CD4-positive, alpha-beta T cell treated with Interleukin-15 for 4 hours (primary cell): ENCODE measurements around the gene CABLES2.

Experiments
- DNase-seq: peaks from one replicate; pipeline ENCODE4 v3.0.0-alpha.2; 2020; ENCODE audit warnings: low spot score

CABLES2 gene

GRCh38 chr20:62359491-62360121 is 47.5 kb downstream of the CABLES2 start:
- DNase-seq = no peak

- no peak for DNase-seq
These were observed 48.0 kb downstream of the CABLES2 start for GRCh38 chr20:62359043-62359490.

DNA sequence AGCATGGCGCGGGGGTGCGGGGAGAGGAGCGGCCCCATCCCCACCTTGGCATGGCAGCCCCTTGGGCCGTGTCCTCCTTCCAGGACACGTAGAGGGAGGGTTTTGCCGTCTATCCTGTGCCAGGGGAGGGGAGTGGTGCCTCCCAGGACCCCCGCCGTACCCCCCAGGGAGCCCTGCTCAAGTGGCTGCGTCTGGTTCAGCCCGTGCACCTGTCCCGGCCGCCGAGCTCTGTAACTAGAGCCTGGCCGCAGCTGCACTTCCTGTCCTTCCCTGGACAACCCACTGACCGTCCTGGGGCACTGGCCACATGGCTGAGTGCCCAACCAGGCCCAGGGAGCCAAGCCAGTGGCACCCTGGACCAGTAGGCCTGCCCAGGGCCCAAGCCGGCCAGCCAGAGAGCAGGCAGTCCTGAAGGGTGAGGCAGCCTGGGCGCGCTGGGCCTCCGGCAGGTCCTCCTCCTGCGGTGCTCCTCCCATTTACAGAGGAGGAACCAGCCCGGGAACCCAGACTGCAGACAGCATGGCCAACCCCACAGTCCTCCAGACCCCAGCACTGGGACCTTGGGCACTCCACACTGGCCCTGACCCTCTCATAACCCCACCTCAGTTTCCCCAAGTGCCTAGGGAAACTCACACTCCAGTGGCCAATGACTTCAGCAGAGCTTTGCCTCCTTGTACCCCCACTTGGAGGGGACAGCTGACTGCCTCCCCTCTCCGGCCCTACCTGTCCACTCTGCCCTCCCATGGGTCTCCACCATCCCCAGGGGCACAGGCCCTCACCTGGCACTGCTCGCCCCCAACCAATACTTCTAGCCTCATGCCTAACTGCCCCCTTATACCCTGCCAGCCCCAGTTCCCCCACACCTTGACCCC is 48.7 kb downstream of the CABLES2 start:
- no peak for DNase-seq

DNA sequence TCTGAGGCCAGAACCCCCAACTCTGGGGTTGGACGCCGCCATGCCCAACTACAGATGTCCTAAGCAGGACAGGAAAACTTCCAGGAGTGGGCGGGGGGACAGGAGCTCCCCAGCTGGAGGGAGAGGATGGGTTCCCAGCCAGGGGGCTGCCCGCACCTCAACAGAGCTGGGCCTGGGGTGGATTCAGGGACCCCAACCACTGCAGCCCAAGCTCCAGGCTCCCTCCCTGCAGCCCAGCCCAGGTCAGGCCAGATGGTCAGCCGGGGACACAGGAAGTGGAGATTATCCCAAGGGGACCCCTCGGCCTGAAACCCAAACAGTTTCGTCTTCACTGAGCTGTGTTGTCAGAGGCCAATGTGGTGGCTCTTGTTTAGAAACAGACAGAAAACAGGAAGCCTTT is 49.4 kb downstream of the CABLES2 start:
- DNase-seq = no peak

GRCh38 chr20:62357187-62357667 is 49.9 kb downstream of the CABLES2 start:
- DNase-seq = no peak

DNA sequence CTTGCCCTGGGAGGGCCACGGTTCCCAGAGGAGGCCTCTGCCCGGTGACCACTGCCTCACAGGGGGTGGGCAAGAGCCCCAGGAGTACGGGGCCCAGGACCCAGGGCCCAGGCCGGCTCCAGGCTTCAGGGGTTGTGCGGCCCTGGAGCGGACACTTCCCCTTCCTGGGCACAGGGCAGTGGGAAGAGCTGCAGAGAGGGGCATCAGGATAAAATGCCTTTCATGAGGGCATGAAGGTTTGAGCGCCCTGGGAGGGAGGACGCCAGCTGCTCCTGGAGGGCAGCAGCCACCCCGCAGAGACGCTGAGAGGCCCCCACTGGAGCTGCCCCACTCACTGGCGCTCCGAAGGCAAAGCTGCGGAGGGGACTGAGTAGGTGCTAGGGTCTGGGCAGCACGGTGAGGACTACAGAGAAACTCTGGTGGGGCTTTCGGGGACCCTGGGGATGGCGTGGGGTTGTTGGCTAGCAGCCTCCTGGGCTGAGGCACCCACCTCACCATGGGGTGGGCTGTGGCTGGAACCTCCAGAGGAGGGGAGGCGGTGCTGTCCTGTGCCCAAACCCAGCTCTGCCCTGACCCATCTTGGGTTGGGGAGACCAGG is 50.4 kb downstream of the CABLES2 start:
- no peak for DNase-seq

- no peak for DNase-seq
These were observed 51.1 kb downstream of the CABLES2 start for GRCh38 chr20:62355878-62356588.

DNA sequence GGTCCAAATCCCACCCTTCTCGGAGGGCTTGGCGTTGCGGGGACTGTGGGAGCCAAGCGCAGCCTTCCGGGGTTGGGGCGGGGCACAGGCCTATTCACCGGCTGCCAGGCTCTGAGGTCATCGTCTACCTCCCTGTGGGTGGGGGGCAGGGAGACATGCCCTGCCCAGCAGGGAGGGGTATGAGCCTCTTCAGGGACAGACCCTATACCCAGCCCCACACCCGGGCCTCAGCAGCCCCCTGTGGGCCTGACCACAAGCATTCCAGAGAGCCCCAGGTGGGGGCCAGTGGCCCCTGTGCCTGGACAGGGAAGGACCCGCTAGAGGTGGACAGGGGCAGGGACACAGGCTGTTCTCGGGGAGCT is 51.6 kb downstream of the CABLES2 start:
- DNase-seq = no peak

- no peak for DNase-seq
These were observed 52.2 kb downstream of the CABLES2 start for GRCh38 chr20:62354811-62355341.

DNA sequence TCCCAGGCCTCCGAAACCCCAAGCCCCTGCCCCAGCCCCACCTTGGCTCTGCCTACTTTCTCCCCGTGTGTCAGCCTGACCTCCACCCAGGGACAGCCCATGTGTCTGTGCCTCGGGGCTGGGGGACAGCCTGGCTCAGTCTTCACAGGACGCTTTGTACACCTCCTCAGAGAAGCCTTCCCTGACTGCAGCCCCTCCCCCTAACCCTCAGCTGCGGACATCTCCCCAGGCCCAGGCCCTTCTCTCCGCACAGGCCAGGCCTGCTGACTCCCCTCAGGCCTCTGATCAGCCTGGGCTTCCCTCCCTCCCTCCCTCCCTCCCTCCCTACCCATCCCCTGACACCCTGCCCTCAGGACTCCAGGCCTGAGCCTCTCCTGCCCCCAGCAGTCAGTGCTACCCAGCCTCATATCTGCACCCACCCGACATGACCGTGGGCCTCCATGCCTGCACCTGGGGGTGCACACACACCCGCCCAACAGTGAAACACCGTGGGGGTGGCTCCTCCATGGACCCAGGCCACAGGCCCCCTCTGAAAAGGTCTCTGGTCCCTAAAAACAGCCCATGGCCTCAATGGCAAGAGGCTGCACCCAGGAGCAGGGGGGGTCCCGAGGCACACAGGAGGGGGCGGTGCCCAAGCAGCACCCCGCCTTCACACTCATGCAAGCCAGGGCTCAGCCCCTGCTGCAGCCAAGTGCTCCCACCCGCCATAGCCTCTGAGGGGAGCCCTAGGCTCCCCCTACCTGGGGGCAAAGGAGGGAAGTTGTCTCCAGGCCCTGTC is 52.9 kb downstream of the CABLES2 start:
- DNase-seq = no peak

- DNase-seq = no peak
These were observed 53.6 kb downstream of the CABLES2 start for GRCh38 chr20:62353289-62354030.

GRCh38 chr20:62352402-62353288 is 54.4 kb downstream of the CABLES2 start:
- DNase-seq = no peak

DNA sequence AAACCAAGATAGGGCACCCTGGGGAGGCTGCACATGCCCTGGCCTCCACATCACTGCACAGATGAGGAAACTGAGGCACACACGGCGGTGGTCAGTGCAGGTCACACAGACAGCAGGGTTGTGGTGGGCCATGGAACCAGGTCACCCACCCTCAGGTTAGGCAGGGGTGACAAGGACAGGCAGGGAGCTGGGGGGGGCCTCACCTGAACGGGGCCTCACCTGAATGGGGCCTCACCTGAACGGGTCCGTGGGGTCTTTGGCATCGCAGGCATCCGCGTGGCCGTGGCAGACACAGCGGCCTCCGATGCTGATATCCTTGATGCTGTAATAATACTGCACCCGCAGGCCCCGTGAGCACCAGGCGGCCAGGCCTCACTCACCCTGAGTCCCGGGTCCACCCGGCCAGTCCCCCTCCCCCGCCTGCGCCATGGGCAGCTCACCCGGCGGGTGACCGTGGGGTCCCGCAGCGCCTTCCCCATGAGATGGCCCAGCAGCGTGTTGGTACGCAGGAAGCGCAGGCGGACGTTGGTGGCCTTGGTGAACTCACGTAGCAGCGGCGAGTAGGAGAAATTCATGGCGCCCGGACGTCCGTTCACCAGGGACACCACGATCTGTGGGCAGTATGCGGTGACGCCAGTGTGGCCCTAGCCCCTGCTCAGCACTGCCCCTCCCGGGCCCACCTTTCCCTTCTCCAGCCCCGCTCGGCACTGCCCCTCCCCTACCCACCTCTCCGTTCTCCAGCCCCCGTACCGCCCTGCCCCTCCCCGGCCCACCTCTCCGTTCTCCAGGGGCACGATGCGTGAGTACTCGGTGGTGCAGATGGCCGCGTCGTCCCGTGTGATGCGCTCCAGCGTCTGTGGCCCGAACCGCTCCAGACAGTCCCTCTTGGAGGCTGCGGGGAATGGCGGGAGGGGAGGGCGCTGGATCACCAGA is 55.4 kb downstream of the CABLES2 start:
- DNase-seq = no peak

DNA sequence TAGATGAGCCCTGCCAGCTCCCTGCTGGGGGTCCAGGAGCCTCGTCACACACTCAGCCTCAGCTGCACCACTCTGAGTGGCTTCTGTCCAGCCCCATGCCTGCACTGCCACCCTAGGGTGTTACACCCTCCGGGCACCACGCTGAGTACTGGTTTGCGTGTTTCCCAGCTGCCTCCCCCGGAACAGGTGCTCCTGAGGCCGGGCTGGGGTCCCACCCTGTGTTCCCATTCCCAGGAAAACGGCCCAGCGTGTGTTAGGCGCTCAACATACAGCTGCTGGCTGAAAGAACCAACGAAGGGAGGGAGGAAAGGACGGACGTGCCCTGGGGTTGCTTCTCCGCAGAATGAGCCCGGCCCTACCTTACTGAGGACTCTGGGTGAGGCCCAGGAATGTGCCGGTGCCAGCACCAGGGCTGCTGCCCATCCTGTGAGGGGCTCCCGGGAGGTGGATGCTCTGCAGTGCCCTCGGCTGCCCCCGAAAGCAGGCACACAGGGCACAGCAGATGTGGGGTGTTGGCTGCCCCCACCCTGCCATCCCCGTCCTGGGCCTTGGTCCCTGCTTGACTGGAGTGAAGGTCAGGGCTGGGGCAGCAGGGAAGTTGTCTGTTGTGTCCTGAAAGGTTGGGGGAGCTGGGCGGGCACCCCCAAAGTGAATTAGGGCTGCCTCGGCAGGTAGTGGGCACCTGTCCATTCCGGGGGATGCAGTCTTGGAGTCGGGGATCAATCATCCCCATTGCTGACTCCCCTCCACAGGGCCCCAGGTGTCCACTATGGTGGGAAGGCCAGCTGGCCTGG is 56.3 kb downstream of the CABLES2 start:
- no peak for DNase-seq

GRCh38 chr20:62350098-62350628 is 56.9 kb downstream of the CABLES2 start:
- DNase-seq = no peak

- no peak for DNase-seq
These were observed 57.5 kb downstream of the CABLES2 start for GRCh38 chr20:62349556-62350097.

DNA sequence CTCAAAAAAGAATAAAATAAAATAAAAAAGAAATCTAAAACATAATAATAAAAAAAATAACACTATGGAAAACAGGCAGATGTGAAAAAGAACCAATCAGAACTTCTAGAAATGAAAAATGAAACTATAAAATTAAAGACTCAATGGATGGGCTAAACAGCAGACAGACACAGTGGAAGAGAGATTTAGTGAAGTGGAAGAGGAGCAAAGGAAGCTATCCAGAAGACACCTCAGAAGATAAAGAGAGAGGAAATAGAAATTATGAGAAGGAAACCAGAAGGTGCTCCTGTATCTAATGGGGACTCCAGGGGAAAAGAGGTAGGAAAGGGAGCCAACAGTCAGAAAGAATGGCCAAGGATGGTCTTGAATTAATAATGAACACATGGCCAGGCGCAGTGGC is 58.5 kb downstream of the CABLES2 start:
- no peak for DNase-seq
